Small intestine (tissue), 7 donors: ENCODE measurements around the gene ENPP3. TPM values are rescaled to one million over a fixed set of nuclear protein-coding genes. Genes with fewer than 3 reads are reported as not detected.

Experiments used
- DNase-seq, 2 donors: peaks; one replicate each; pipeline versions ENCODE4 v3.0.0 to v3.0.0-alpha.2; 2013
- FAIRE-seq: peaks from 2 replicates; lab custom pipeline; 2012; peaks lifted over from hg19 to GRCh38; lab: Jason Lieb, UNC
- H3K27ac ChIP-seq, 3 donors: one replicate each; pipeline ENCODE4 v1.5.1; 2013; ENCODE audit warnings: low read length in 2 of 3, mild to moderate bottlenecking in 2 of 3, control low read depth in 1 of 3, inconsistent platforms in 1 of 3, low read depth in 1 of 3, moderate library complexity in 1 of 3
- H3K27me3 ChIP-seq, 3 donors: one replicate each; pipeline ENCODE4 v1.6.1; 2013; ENCODE audit warnings: low read length in 3 of 3, inconsistent platforms in 1 of 3; ENCODE audit not compliant: control insufficient read depth in 3 of 3, insufficient read depth in 3 of 3
- H3K36me3 ChIP-seq, 3 donors: one replicate each; pipeline ENCODE4 v1.6.1; 2013; ENCODE audit warnings: low read length in 3 of 3, inconsistent platforms in 1 of 3, low read depth in 1 of 3, mild to moderate bottlenecking in 1 of 3, moderate library complexity in 1 of 3; ENCODE audit not compliant: control insufficient read depth in 3 of 3, insufficient read depth in 2 of 3
- H3K4me1 ChIP-seq, 3 donors: one replicate each; pipeline ENCODE4 v1.6.1; 2013; ENCODE audit warnings: low read length in 2 of 3, inconsistent platforms in 1 of 3, low read depth in 1 of 3, mild to moderate bottlenecking in 1 of 3, moderate library complexity in 1 of 3; ENCODE audit not compliant: control insufficient read depth in 3 of 3, insufficient read depth in 2 of 3
- H3K4me3 ChIP-seq, 3 donors: one replicate each; pipeline ENCODE4 v1.5.1; 2013; ENCODE audit warnings: low read length in 3 of 3, control low read depth in 1 of 3, inconsistent platforms in 1 of 3, low read depth in 1 of 3, mild to moderate bottlenecking in 1 of 3, moderate library complexity in 1 of 3
- H3K9me3 ChIP-seq, 2 donors: one replicate each; pipeline ENCODE4 v1.6.1; 2013; ENCODE audit warnings: low read depth in 1 of 2, low read length in 1 of 2; ENCODE audit not compliant: control insufficient read depth in 2 of 2, insufficient read depth in 1 of 2
- WGBS, 3 donors: extraction: QIAGEN DNeasy Blood & Tissue Kit; methylation state at CpG; one replicate each; pipeline ENCODE4 v1.1.7; 2013; 5-methylcytosine and 5-hydroxymethylcytosine counted together
- polyA plus RNA-seq, 4 donors: library from polyadenylated mRNA; stranded (reverse) in 3 of 4; unstranded in 1 of 4; fragments of 200-250 nt in 3 of 4; fragments of 120-200 nt in 1 of 4; gene quantifications; one replicate each; pipeline versions ENCODE4 v1.2.1 to v1.2.3, GENCODE V29; 2013
- donor health status: healthy with polysubstance abuse.
- donor health status: control.
- donor health status: control.
- donor health status: Bipolar disorder and iron deficiency.
- donor health status: healthy.

The ENPP3 gene
- polyA plus RNA-seq, 4 donors, result 0.57 to 53.0 (median 7.2) TPM

GRCh38 chr6:131724114-131724513, 87.0 kb downstream of the ENPP3 start:
- H3K4me1 ChIP-seq, result no peaks in the 10 kb centered on the region
- DNase-seq, result no peak
- no peaks in the 10 kb centered on the region for H3K27me3 ChIP-seq
- H3K36me3 ChIP-seq, result peaks cover 0 to 5% (median 0%) of the 10 kb centered on the region in 3 donors
- no peaks in the 10 kb centered on the region for H3K9me3 ChIP-seq
- H3K27ac ChIP-seq, result no peak overlapping the region
- no peak for FAIRE-seq
- 77 to 84% (median 79%) methylated on average over 2 of the region's 2 CpGs for WGBS, 3 donors
- H3K4me3 ChIP-seq, result no peak overlapping the region

GRCh38 chr6:131727467-131727866, 90.4 kb downstream of the ENPP3 start:
- Histone ChIP-seq H3K9me3 (no peaks in the 10 kb centered on the region), H3K4me3 (no peak overlapping the region), H3K36me3 (peaks cover 0 to 2% (median 0%) of the 10 kb centered on the region in 3 donors), H3K27me3 (no peaks in the 10 kb centered on the region), H3K4me1 (no peaks in the 10 kb centered on the region), H3K27ac (no peak overlapping the region)
- FAIRE-seq (no peak), DNase-seq (no peak)
- 91 to 99% (median 92%) methylated on average over 5 of the region's 5 CpGs for WGBS, 3 donors

DNA sequence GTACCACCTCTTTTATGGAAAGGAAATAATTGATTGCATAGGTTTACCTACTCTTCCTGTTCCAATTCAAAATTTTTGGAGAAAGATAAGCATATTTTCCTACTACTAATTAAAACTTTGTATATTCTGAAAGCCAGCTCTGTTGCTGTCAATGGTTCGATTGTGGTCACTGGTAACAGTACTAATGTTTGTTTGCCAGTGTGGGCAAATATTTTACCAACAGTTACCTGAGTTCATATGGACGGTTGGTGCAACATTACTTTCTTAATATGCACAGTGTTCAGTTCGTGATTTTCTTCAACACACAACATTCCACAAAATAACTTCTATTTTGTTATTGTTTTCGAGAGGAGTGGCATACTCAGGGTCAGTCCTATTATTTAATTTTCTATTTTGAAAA, 90.8 kb downstream of the ENPP3 start:
- WGBS, 3 donors, result 75 to 85% (median 82%) methylated on average over 4 of the region's 4 CpGs

GRCh38 chr6:131728296-131728939, 91.3 kb downstream of the ENPP3 start:
- peaks cover 0 to 1% (median 0%) of the 10 kb centered on the region in 3 donors for H3K36me3 ChIP-seq
- WGBS, 3 donors, result 80 to 86% (median 83%) methylated on average over 3 of the region's 3 CpGs
- no peaks in the 10 kb centered on the region for H3K4me1 ChIP-seq
- H3K4me3 ChIP-seq, result no peak overlapping the region
- DNase-seq (no peak), FAIRE-seq (no peak)
- H3K27me3 ChIP-seq, result no peaks in the 10 kb centered on the region
- no peak overlapping the region for H3K27ac ChIP-seq
- no peaks in the 10 kb centered on the region for H3K9me3 ChIP-seq

More for the DNA sequence above, 90.8 kb downstream of the ENPP3 start:
- Histone ChIP-seq H3K4me1 (no peaks in the 10 kb centered on the region), H3K4me3 (no peak overlapping the region), H3K9me3 (no peaks in the 10 kb centered on the region), H3K27me3 (no peaks in the 10 kb centered on the region), H3K27ac (no peak overlapping the region), H3K36me3 (no peaks in the 10 kb centered on the region)
- no peak for FAIRE-seq
- no peak for DNase-seq

DNA sequence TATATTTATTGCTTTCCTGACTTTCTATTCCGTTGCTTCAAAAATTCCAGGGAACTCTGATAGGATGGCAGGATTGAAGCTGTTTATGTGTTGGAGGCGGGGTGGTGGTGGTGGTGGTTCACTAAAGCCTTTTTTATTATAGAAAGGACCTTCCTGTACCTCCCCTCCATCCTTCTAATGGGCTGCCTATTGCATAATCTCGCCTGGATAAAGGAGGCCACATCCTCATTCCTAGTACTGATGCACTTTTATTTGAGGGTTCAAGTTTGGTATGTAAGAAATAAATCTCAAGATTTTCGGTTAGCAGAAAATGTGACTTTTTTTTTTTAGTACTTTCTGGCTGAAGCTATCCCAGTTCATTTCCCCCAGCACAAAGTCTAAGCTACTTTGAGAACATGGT, 92.4 kb downstream of the ENPP3 start:
- no peaks in the 10 kb centered on the region for H3K4me1 ChIP-seq
- DNase-seq (no peak), FAIRE-seq (no peak)
- H3K27ac ChIP-seq, result no peak overlapping the region
- H3K36me3 ChIP-seq, result peaks cover 0 to 6% (median 0%) of the 10 kb centered on the region in 3 donors
- H3K4me3 ChIP-seq, result no peak overlapping the region
- H3K27me3 ChIP-seq, result no peaks in the 10 kb centered on the region
- no peaks in the 10 kb centered on the region for H3K9me3 ChIP-seq
- 70 to 78% (median 72%) methylated on average over 4 of the region's 4 CpGs for WGBS, 3 donors

DNA sequence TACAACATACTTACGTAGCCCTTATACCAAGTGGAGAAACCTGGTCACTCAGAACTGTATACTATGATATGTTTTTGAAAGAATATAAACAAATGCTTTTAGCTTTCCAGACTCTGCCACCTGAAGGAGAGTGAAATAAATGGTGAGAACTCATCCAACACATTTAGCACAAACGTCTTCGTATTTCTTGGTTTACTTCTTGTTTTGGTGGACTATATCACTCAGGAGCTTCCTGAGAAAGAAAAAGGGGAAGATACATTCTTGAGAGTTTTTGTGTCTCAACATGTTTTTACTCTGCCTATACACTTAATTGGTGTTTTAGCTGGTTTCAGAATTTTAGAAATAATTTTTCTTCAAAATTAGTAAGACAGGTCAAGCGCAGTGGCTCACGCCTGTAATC, 93.2 kb downstream of the ENPP3 start:
- 83 to 87% (median 85%) methylated on average over 5 of the region's 5 CpGs for WGBS, 3 donors
- H3K9me3 ChIP-seq, result no peaks in the 10 kb centered on the region
- H3K27me3 ChIP-seq, result no peaks in the 10 kb centered on the region
- H3K27ac ChIP-seq, result no peak overlapping the region
- no peak for DNase-seq
- peaks cover 0 to 8% (median 0%) of the 10 kb centered on the region in 3 donors for H3K36me3 ChIP-seq
- FAIRE-seq, result no peak
- no peak overlapping the region for H3K4me3 ChIP-seq
- H3K4me1 ChIP-seq, result no peaks in the 10 kb centered on the region

DNA sequence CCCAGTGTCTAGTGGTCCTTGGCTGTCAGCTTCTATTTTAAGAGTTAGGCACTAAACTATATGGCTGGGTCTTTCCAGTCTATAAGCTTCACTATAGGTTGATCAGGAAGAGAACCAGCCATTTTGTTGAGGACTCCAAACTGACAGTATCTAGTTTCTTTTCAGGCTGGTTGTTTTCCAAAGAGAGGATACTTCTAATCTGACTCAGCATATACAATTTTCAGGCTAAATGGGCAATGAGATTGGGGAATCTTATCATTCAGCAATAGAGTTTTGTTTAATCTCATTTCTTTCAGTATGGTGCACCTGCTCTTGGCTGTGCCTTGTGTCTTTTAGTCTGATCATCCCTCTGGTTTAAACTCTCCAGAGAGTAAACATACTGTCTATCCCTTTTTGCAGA, 94.1 kb downstream of the ENPP3 start:
- FAIRE-seq (no peak), DNase-seq (no peak)
- H3K4me3 ChIP-seq, result no peak overlapping the region
- peaks cover 0 to 8% (median 0%) of the 10 kb centered on the region in 3 donors for H3K36me3 ChIP-seq
- no peak overlapping the region for H3K27ac ChIP-seq
- no peaks in the 10 kb centered on the region for H3K27me3 ChIP-seq
- H3K9me3 ChIP-seq, result no peaks in the 10 kb centered on the region
- no peaks in the 10 kb centered on the region for H3K4me1 ChIP-seq

GRCh38 chr6:131733376-131734016, 96.4 kb downstream of the ENPP3 start:
- Histone ChIP-seq H3K27me3 (no peaks in the 10 kb centered on the region), H3K9me3 (no peaks in the 10 kb centered on the region), H3K36me3 (peaks cover 0 to 8% (median 0%) of the 10 kb centered on the region in 3 donors), H3K4me3 (no peak overlapping the region), H3K27ac (no peak overlapping the region), H3K4me1 (no peaks in the 10 kb centered on the region)
- 74 to 88% (median 85%) methylated on average over 9 of the region's 9 CpGs for WGBS, 3 donors
- FAIRE-seq (no peak), DNase-seq (no peak)
